Mesenchymal stem cell (in vitro differentiated cells and primary cell): ENCODE data around the gene SNX3. TPM values are rescaled to one million over a fixed set of nuclear protein-coding genes. Genes with fewer than 3 reads are reported as not detected.

Experiments used
- DNase-seq: peaks from one replicate; pipeline ENCODE4 v3.0.0-alpha.2; 2013
- H2AFZ ChIP-seq: one replicate; pipeline ENCODE4 v1.6.1; 2013; ENCODE audit warnings: low read depth, mild to moderate bottlenecking, control low read depth, inconsistent platforms, low read length, moderate library complexity
- H2AK5ac ChIP-seq: 2 replicates; pipeline ENCODE4 v1.6.1; 2013; ENCODE audit warnings: low read length, moderate library complexity, mild to moderate bottlenecking, inconsistent platforms; ENCODE audit not compliant: severe bottlenecking
- H2BK120ac ChIP-seq: one replicate; pipeline ENCODE4 v1.6.1; 2013; ENCODE audit warnings: low read depth, mild to moderate bottlenecking, inconsistent platforms, low read length, moderate library complexity
- H2BK12ac ChIP-seq, 2 experiments: one replicate each; pipeline ENCODE4 v1.6.1; 2013; ENCODE audit warnings: inconsistent platforms in 2 of 2, low read length in 2 of 2, mild to moderate bottlenecking in 2 of 2, moderate library complexity in 2 of 2, control low read depth in 1 of 2
- H2BK15ac ChIP-seq: one replicate; pipeline ENCODE4 v1.6.1; 2013; ENCODE audit warnings: mild to moderate bottlenecking, low read depth, inconsistent platforms; ENCODE audit not compliant: poor library complexity, severe bottlenecking
- H2BK5ac ChIP-seq: 2 replicates; pipeline ENCODE4 v1.6.1; 2013; ENCODE audit warnings: low read depth, mild to moderate bottlenecking, low read length, control low read depth, inconsistent platforms; ENCODE audit not compliant: poor library complexity, severe bottlenecking
- H3K14ac ChIP-seq, 2 experiments: one replicate each; pipeline ENCODE4 v1.6.1; 2013; ENCODE audit warnings: inconsistent platforms in 2 of 2, low read length in 2 of 2, control low read depth in 1 of 2, mild to moderate bottlenecking in 1 of 2, moderate library complexity in 1 of 2
- H3K18ac ChIP-seq, 2 experiments: one replicate each; pipeline ENCODE4 v1.6.1; 2013; ENCODE audit warnings: inconsistent platforms in 2 of 2, low read length in 2 of 2, control low read depth in 1 of 2, low read depth in 1 of 2, mild to moderate bottlenecking in 1 of 2
- H3K23ac ChIP-seq, 2 experiments: one replicate each; pipeline ENCODE4 v1.6.1; 2013; ENCODE audit warnings: inconsistent platforms in 2 of 2, low read length in 2 of 2, mild to moderate bottlenecking in 2 of 2, moderate library complexity in 2 of 2, control low read depth in 1 of 2
- H3K27ac ChIP-seq: 2 replicates; pipeline ENCODE4 v1.5.1; 2013; ENCODE audit warnings: mild to moderate bottlenecking, moderate library complexity, low read length, control low read depth, inconsistent platforms; ENCODE audit not compliant: poor library complexity, severe bottlenecking
- H3K27me3 ChIP-seq, 2 experiments: 2 replicates each; pipeline versions ENCODE4 v1.6.1 to v1.7.0; 2013; ENCODE audit warnings: low read length in 2 of 2, mild to moderate bottlenecking in 2 of 2, moderate library complexity in 2 of 2, control low read depth in 1 of 2, inconsistent platforms in 1 of 2; ENCODE audit not compliant: control insufficient read depth in 1 of 2, insufficient read depth in 1 of 2
- H3K36me3 ChIP-seq, 2 experiments: 2 replicates each; pipeline versions ENCODE4 v1.6.1 to v1.7.0; 2013; ENCODE audit warnings: low read length in 2 of 2, control low read depth in 1 of 2, inconsistent platforms in 1 of 2, low read depth in 1 of 2, mild to moderate bottlenecking in 1 of 2; ENCODE audit not compliant: insufficient read depth in 2 of 2, control insufficient read depth in 1 of 2
- H3K4ac ChIP-seq, 2 experiments: one replicate each; pipeline ENCODE4 v1.6.1; 2013; ENCODE audit warnings: inconsistent platforms in 2 of 2, low read length in 2 of 2, mild to moderate bottlenecking in 2 of 2, moderate library complexity in 2 of 2, control low read depth in 1 of 2, low read depth in 1 of 2
- H3K4me1 ChIP-seq: 2 replicates; pipeline ENCODE4 v1.6.1; 2013; ENCODE audit warnings: low read depth, low read length, control low read depth; ENCODE audit not compliant: control insufficient read depth, insufficient read depth
- H3K4me2 ChIP-seq: 2 replicates; pipeline ENCODE4 v1.6.1; 2013; ENCODE audit warnings: low read length, mild to moderate bottlenecking, inconsistent platforms; ENCODE audit not compliant: poor library complexity, severe bottlenecking
- H3K4me3 ChIP-seq, 2 experiments: 2 replicates each; pipeline versions ENCODE4 v1.5.1 to v1.7.0; 2013; ENCODE audit warnings: low read length in 2 of 2, mild to moderate bottlenecking in 2 of 2, control low read depth in 1 of 2, low read depth in 1 of 2; ENCODE audit not compliant: insufficient read depth in 1 of 2
- H3K79me1 ChIP-seq: replicated peaks from 2 replicates; pipeline ENCODE4 v1.6.1; 2013; ENCODE audit warnings: mild to moderate bottlenecking, control low read depth, low read length, inconsistent platforms; ENCODE audit not compliant: poor library complexity, severe bottlenecking
- H3K9ac ChIP-seq: 2 replicates; pipeline ENCODE4 v1.7.0; 2013; ENCODE audit warnings: mild to moderate bottlenecking, low read length, moderate library complexity
- H3K9me3 ChIP-seq: 2 replicates; pipeline ENCODE4 v1.7.0; 2013; ENCODE audit warnings: mild to moderate bottlenecking, low read length; ENCODE audit not compliant: control insufficient read depth
- H4K8ac ChIP-seq: one replicate; pipeline ENCODE4 v1.6.1; 2013; ENCODE audit warnings: inconsistent platforms, mild to moderate bottlenecking, low read length, moderate library complexity
- H4K91ac ChIP-seq: one replicate; pipeline ENCODE4 v1.6.1; 2013; ENCODE audit warnings: mild to moderate bottlenecking, low read length, inconsistent platforms
- WGBS: methylation state at CpG from one replicate; pipeline ENCODE4 v1.1.7; 2013; ENCODE audit warnings: mixed read lengths; 5-methylcytosine and 5-hydroxymethylcytosine counted together
- small RNA-seq: library from polyadenylated mRNA; stranded (forward); fragments of <200 nt; extraction: miRNeasy Mini kit (QIAGEN cat#:217004); gene quantifications from one replicate; pipeline ENCODE3, GENCODE V24; 2013; ENCODE audit warnings: low read depth

The SNX3 gene

DNA sequence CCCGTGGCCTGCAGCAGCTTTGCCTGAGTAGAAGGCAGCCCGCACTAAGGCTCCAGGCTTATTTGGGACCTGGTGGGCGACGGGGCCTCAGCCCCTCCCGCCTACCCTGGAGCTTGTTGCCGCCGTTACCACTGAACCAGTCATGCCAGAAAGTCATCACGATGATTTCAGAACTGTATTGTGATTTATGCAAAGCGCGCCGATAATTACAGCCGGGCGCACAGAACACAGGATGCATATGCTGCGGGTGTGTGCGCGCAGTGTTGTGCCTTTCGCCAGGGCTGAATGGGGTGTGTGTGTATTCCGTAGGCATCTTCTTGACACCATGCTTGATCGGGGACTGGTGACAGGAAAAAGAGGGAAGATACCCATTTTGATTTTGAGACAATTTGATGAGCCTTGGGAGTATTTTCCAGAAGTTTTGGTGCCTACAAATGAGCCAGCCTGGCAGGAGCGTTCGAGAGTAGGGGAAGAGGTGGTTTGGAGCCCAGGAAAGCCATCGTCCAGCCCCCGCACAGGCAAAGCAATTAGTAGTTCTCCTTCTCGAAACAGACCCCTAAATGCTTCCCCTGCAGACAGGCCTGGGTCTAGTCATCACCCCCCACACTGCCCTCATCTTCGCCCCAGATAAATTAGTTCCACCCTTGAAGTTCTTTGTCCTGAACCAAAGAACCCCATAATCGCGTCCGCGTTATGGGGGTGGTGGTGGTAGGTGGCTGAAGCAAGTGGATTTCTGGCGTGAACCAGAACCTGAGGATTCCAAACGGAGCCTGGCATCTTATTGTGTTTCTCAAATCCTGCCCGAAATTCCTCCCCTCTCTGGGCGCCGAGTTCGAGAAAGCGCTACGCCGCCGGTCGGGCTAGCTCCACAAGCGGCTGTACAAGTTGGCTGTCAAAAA lies 96.9 kb downstream of the SNX3 start:
- Histone ChIP-seq H4K91ac (no peak overlapping the region), H3K4me3 (no peak overlapping the region), H3K9me3 (peaks cover 4% of the 10 kb centered on the region), H3K4me2 (no peak overlapping the region), H2BK5ac (no peak overlapping the region), H3K4me1 (peaks cover 37% of the 10 kb centered on the region), H3K9ac (no peak overlapping the region), H3K27ac (no peak overlapping the region), H3K79me1 (no peaks in the 10 kb centered on the region), H2BK120ac (no peak overlapping the region), H2AFZ (no peak overlapping the region), H2BK15ac (no peak overlapping the region), H3K27me3 (peaks cover 96 to 100% of the 10 kb centered on the region in 2 experiments), H2AK5ac (no peak overlapping the region), H2BK12ac (no peak overlapping the region), H3K23ac (no peak overlapping the region), H4K8ac (no peak overlapping the region), H3K36me3 (no peaks in the 10 kb centered on the region), H3K18ac (no peak overlapping the region), H3K14ac (no peak overlapping the region), H3K4ac (no peak overlapping the region)
- no peak for DNase-seq
- WGBS: 6% methylated on average over 30 of the region's 41 CpGs

DNA sequence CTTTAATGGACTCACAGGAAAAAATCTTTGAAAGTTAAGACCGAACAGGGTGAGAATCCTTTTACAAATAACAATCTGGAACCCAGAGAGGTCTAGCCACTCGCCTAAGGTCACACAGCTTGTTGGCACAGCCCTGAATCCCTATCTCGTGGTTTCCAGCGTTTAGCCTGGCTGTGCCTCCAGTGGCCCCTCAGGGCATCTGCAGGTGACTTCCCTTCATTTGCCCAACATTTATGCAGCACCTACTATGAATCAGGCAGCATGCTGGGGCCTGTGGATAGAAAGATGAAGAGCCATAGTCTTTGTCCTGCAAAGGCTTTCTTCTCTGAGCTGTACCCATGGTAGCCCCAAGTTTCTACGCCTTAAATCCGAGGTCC lies 97.6 kb downstream of the SNX3 start:
- Histone ChIP-seq H4K91ac (no peak overlapping the region), H3K36me3 (no peaks in the 10 kb centered on the region), H3K4ac (no peak overlapping the region), H2BK15ac (no peak overlapping the region), H3K4me3 (no peak overlapping the region), H3K14ac (no peak overlapping the region), H3K9ac (no peak overlapping the region), H2AK5ac (no peak overlapping the region), H3K4me1 (peaks cover 31% of the 10 kb centered on the region), H3K18ac (no peak overlapping the region), H3K27me3 (peaks cover 96 to 100% of the 10 kb centered on the region in 2 experiments), H2AFZ (no peak overlapping the region), H3K23ac (no peak overlapping the region), H3K4me2 (no peak overlapping the region), H2BK5ac (no peak overlapping the region), H4K8ac (no peak overlapping the region), H3K9me3 (peaks cover 4% of the 10 kb centered on the region), H3K79me1 (no peaks in the 10 kb centered on the region), H2BK12ac (no peak overlapping the region), H2BK120ac (no peak overlapping the region), H3K27ac (no peak overlapping the region)
- no peak for DNase-seq
- WGBS: 10% methylated on average over 6 of the region's 6 CpGs

DNA sequence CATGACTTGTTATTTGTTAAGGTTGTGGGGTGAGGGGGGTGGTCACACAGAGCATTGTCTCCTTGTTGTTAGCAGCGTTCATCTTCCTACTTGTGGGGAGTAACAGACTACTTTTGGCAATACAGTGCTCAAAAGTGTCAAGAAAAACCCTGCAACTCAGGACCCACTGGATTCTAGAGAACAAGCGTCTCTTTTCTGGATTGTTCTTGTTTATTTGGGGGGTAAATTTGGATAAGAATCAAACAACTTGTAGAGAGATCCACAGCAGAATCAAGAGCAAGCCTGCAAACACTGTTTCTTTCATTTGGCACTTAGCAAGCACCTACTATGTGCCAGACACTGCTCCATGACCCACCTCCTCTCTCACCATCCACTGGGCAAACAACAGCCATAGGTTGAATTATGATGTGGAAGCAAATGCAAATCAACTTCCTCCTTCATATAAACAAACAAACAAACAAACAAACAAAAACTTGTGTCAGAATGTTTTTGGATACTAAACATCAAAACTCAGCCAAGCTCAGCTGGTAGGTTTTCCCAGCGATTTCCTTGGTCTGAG lies 99.0 kb downstream of the SNX3 start:
- H3K27ac ChIP-seq: no peak overlapping the region
- no peak overlapping the region for H3K23ac ChIP-seq
- H3K9ac ChIP-seq: no peak overlapping the region
- H2AFZ ChIP-seq: no peak overlapping the region
- H3K14ac ChIP-seq: no peak overlapping the region
- H3K27me3 ChIP-seq: peaks cover 96 to 100% of the 10 kb centered on the region in 2 experiments
- no peak overlapping the region for H2BK120ac ChIP-seq
- no peak overlapping the region for H4K91ac ChIP-seq
- H3K4me3 ChIP-seq: no peak overlapping the region
- 0% methylated on average over 2 of the region's 3 CpGs for WGBS
- no peak overlapping the region for H3K18ac ChIP-seq
- no peaks in the 10 kb centered on the region for H3K79me1 ChIP-seq
- no peak overlapping the region for H3K4me2 ChIP-seq
- peaks cover 28% of the 10 kb centered on the region for H3K4me1 ChIP-seq
- peaks cover 4% of the 10 kb centered on the region for H3K9me3 ChIP-seq
- no peak overlapping the region for H4K8ac ChIP-seq
- no peak overlapping the region for H3K4ac ChIP-seq
- H2AK5ac ChIP-seq: no peak overlapping the region
- H2BK15ac ChIP-seq: no peak overlapping the region
- no peak overlapping the region for H2BK12ac ChIP-seq
- H2BK5ac ChIP-seq: no peak overlapping the region
- no peak for DNase-seq
- no peaks in the 10 kb centered on the region for H3K36me3 ChIP-seq

Small RNAs within 50 kb of the gene (small RNA-seq; reads per million reads assigned to genes)
- gene RNA5SP212: not detected
- gene RNU6-1144P: not detected
- gene Z98742.2: not detected
